ENCODE data around the gene NDUFA11. TPM values are rescaled to one million over a fixed set of nuclear protein-coding genes. Genes with fewer than 3 reads are reported as not detected.
"Not testable (repeated sequence)": the region's sequence is repeated elsewhere in the genome, so short reads cannot be mapped to it uniquely, and the experiment has no call there.

The NDUFA11 gene
- total and polyA plus RNA-seq, 2 of the 4 experiments (the other 2 are of a cell fraction), result 375 to 1,276 TPM

- H2BK20ac ChIP-seq (ENCODE audit: low read depth, low read length); H4K20me1 ChIP-seq (ENCODE audit: insufficient read depth, low read length); H3K36me3 ChIP-seq (ENCODE audit: control insufficient read depth, insufficient read depth, low read length); H3K4ac ChIP-seq (ENCODE audit: low read depth, low read length); H3K56ac ChIP-seq (ENCODE audit: extremely low read depth, insufficient read depth, low read length); H2BK15ac ChIP-seq (ENCODE audit: low read depth, low read length); H4K8ac ChIP-seq (ENCODE audit: low read depth in 2 of 2, low read length in 2 of 2); H3K9me3 ChIP-seq (ENCODE audit: control insufficient read depth, insufficient read depth, low read length); H3K18ac ChIP-seq (ENCODE audit: low read depth, low read length); H3K9me1 ChIP-seq (ENCODE audit: insufficient read depth, low read length); H4K91ac ChIP-seq (ENCODE audit: insufficient read depth, low read depth, low read length); in situ Hi-C loops (cut with MboI; ENCODE audit: low sequenced_read_pairs); CTCF ChIA-PET; intact Hi-C loops (cut with micrococcal nuclease); H2AFZ ChIP-seq (replicated peaks; ENCODE audit: low read length, poor library complexity); ATAC-seq (ENCODE audit: low read depth); POLR2A ChIA-PET (ENCODE audit: unreplicated experiment); H2AK5ac ChIP-seq (ENCODE audit: low read depth, low read length); H2BK120ac ChIP-seq (ENCODE audit: low read depth, low read length); DNase-seq; H4K5ac ChIP-seq (ENCODE audit: low read depth, low read length); H3K9ac ChIP-seq (ENCODE audit: low read depth, low read length); BruUV-seq (replicated peaks); H3K4me3 ChIP-seq (ENCODE audit: insufficient read depth, low read depth, low read length); H2AK9ac ChIP-seq (replicated peaks; ENCODE audit: low read depth, low read length, poor library complexity); H3K27ac ChIP-seq (ENCODE audit: insufficient read depth, low read length); dilution Hi-C loops (cut with HindIII; ENCODE audit: low sequenced_read_pairs, unreplicated experiment); H3K23ac ChIP-seq (ENCODE audit: low read depth, low read length); H3K4me1 ChIP-seq (ENCODE audit: control insufficient read depth, insufficient read depth, low read length); H3K14ac ChIP-seq (replicated peaks; ENCODE audit: low read depth, low read length); H2BK5ac ChIP-seq (ENCODE audit: low read depth, low read length, poor library complexity, severe bottlenecking); H3K79me1 ChIP-seq (ENCODE audit: low read depth in 1 of 2, low read length in 2 of 2); H3K4me2 ChIP-seq (ENCODE audit: low read depth, low read length): not testable (repeated sequence)
- 70% methylated on average over 9 of the region's 9 CpGs; no CpG with 5 or more reads in 1 of the 2 experiments for WGBS, 2 experiments (ENCODE audit: extremely low coverage in 2 of 2, insufficient read length in 1 of 2)
- H3K27me3 ChIP-seq (ENCODE audit: control insufficient read depth, insufficient read depth, low read length), result peaks cover 47% of the 10 kb centered on the region
These were observed 48.4 kb downstream of the NDUFA11 start for GRCh38 chr19:5855151-5855550.

- POLR2A ChIA-PET (ENCODE audit: unreplicated experiment); H4K5ac ChIP-seq (ENCODE audit: low read depth, low read length); H3K36me3 ChIP-seq (ENCODE audit: control insufficient read depth, insufficient read depth, low read length); H3K14ac ChIP-seq (replicated peaks; ENCODE audit: low read depth, low read length); H3K4me1 ChIP-seq (ENCODE audit: control insufficient read depth, insufficient read depth, low read length); H3K27ac ChIP-seq (ENCODE audit: insufficient read depth, low read length); H3K4me3 ChIP-seq (ENCODE audit: insufficient read depth, low read depth, low read length); in situ Hi-C loops (cut with MboI; ENCODE audit: low sequenced_read_pairs); H4K91ac ChIP-seq (ENCODE audit: insufficient read depth, low read depth, low read length); H3K23ac ChIP-seq (ENCODE audit: low read depth, low read length); H3K9ac ChIP-seq (ENCODE audit: low read depth, low read length); H2AFZ ChIP-seq (replicated peaks; ENCODE audit: low read length, poor library complexity); H4K8ac ChIP-seq (ENCODE audit: low read depth in 2 of 2, low read length in 2 of 2); ATAC-seq (ENCODE audit: low read depth); H3K4ac ChIP-seq (ENCODE audit: low read depth, low read length); H4K20me1 ChIP-seq (ENCODE audit: insufficient read depth, low read length); intact Hi-C loops (cut with micrococcal nuclease); H2BK15ac ChIP-seq (ENCODE audit: low read depth, low read length); H3K9me1 ChIP-seq (ENCODE audit: insufficient read depth, low read length); H2BK5ac ChIP-seq (ENCODE audit: low read depth, low read length, poor library complexity, severe bottlenecking); H2BK20ac ChIP-seq (ENCODE audit: low read depth, low read length); H3K56ac ChIP-seq (ENCODE audit: extremely low read depth, insufficient read depth, low read length); H3K9me3 ChIP-seq (ENCODE audit: control insufficient read depth, insufficient read depth, low read length); DNase-seq; dilution Hi-C loops (cut with HindIII; ENCODE audit: low sequenced_read_pairs, unreplicated experiment); H3K79me1 ChIP-seq (ENCODE audit: low read depth in 1 of 2, low read length in 2 of 2); H2AK5ac ChIP-seq (ENCODE audit: low read depth, low read length); BruUV-seq (replicated peaks); H3K4me2 ChIP-seq (ENCODE audit: low read depth, low read length); H2BK120ac ChIP-seq (ENCODE audit: low read depth, low read length); H2AK9ac ChIP-seq (replicated peaks; ENCODE audit: low read depth, low read length, poor library complexity); H3K18ac ChIP-seq (ENCODE audit: low read depth, low read length): not testable (repeated sequence)
- H3K27me3 ChIP-seq (ENCODE audit: control insufficient read depth, insufficient read depth, low read length), result peaks cover 44% of the 10 kb centered on the region
- CTCF ChIA-PET, result interaction anchor here (0.6 kb wide), 1 partner anchor 112 kb away, joined by 4 read pairs; no protein-coding TSS in a partner anchor
- WGBS, 2 experiments (ENCODE audit: extremely low coverage in 2 of 2, insufficient read length in 1 of 2), result 49% methylated on average over 8 of the region's 10 CpGs; no CpG with 5 or more reads in 1 of the 2 experiments
These were observed 49.5 kb downstream of the NDUFA11 start for GRCh38 chr19:5854121-5854520.
